Astrocyte (in vitro differentiated cells and primary cell): Measurements from ENCODE around the gene ARID5B. TPM values are rescaled to one million over a fixed set of nuclear protein-coding genes. Genes with fewer than 3 reads are reported as not detected.

Source experiments
- DNase-seq: peaks from one replicate; pipeline ENCODE4 v3.0.0-alpha.2; 2010; ENCODE audit warnings: low read depth
- FAIRE-seq: peaks from 2 replicates; lab custom pipeline; 2011; peaks lifted over from hg19 to GRCh38; lab: Jason Lieb, UNC
- H2AFZ ChIP-seq: 2 replicates; pipeline ENCODE4 v1.6.0; 2012; ENCODE audit warnings: low read depth, low read length, inconsistent platforms
- H3K27ac ChIP-seq: 2 replicates; pipeline ENCODE4 v1.5.1; 2011; ENCODE audit warnings: low read depth, low read length, inconsistent platforms
- H3K27me3 ChIP-seq: 2 replicates; pipeline ENCODE4 v1.6.0; 2011; ENCODE audit warnings: low read length, inconsistent platforms; ENCODE audit not compliant: insufficient read depth
- H3K36me3 ChIP-seq: 2 replicates; pipeline ENCODE4 v1.5.1; 2011; ENCODE audit warnings: low read length, inconsistent platforms; ENCODE audit not compliant: insufficient read depth
- H3K4me1 ChIP-seq: 2 replicates; pipeline ENCODE4 v1.5.1; 2011; ENCODE audit warnings: low read length, inconsistent platforms; ENCODE audit not compliant: insufficient read depth
- H3K4me2 ChIP-seq: 2 replicates; pipeline ENCODE4 v1.6.0; 2012; ENCODE audit warnings: low read length, inconsistent platforms
- H3K4me3 ChIP-seq: 2 replicates; pipeline ENCODE4 v1.5.1; 2011; ENCODE audit warnings: low read depth, mild to moderate bottlenecking, low read length, inconsistent platforms; ENCODE audit not compliant: insufficient read depth
- H3K79me2 ChIP-seq: 2 replicates; pipeline ENCODE4 v1.6.0; 2012; ENCODE audit warnings: mild to moderate bottlenecking, low read length, inconsistent platforms; ENCODE audit not compliant: insufficient read depth
- H3K9ac ChIP-seq: 2 replicates; pipeline ENCODE4 v1.6.0; 2012; ENCODE audit warnings: mild to moderate bottlenecking, low read length, inconsistent platforms
- H3K9me3 ChIP-seq: 2 replicates; pipeline ENCODE4 v1.5.1; 2012; ENCODE audit warnings: low read depth, mild to moderate bottlenecking, low read length, inconsistent platforms; ENCODE audit not compliant: insufficient read depth
- H4K20me1 ChIP-seq: 2 replicates; pipeline ENCODE4 v1.6.0; 2012; ENCODE audit warnings: low read length, inconsistent platforms; ENCODE audit not compliant: insufficient read depth
- H3K27ac Mint-ChIP-seq: one replicate; pipeline ENCODE4 v1.8.0; 2021; ENCODE audit warnings: mild to moderate bottlenecking, mixed read lengths; ENCODE audit not compliant: unreplicated experiment
- H3K27me3 Mint-ChIP-seq: one replicate; pipeline ENCODE4 v1.8.0; 2021; ENCODE audit warnings: low read depth, mixed read lengths; ENCODE audit not compliant: unreplicated experiment
- H3K36me3 Mint-ChIP-seq: one replicate; pipeline ENCODE4 v1.8.0; 2021; ENCODE audit warnings: low read depth, mixed read lengths; ENCODE audit not compliant: unreplicated experiment
- H3K4me1 Mint-ChIP-seq: one replicate; pipeline ENCODE4 v1.8.0; 2021; ENCODE audit warnings: low read depth, mixed read lengths; ENCODE audit not compliant: unreplicated experiment
- H3K4me3 Mint-ChIP-seq: one replicate; pipeline ENCODE4 v1.8.0; 2021; ENCODE audit warnings: mild to moderate bottlenecking, moderate library complexity, mixed read lengths; ENCODE audit not compliant: unreplicated experiment
- H3K9me3 Mint-ChIP-seq: one replicate; pipeline ENCODE4 v1.8.0; 2021; ENCODE audit warnings: mild to moderate bottlenecking, mixed read lengths; ENCODE audit not compliant: unreplicated experiment
- EZH2 ChIP-seq: IDR thresholded peaks from 2 replicates; pipeline ENCODE4 v1.6.1; 2012; ENCODE audit warnings: mild to moderate bottlenecking, low read length, inconsistent platforms; ENCODE audit not compliant: insufficient read depth
- total RNA-seq: library from RNA; stranded (reverse); gene quantifications from 2 replicates; pipeline ENCODE4 v1.2.1, GENCODE V29; 2021
- TF ChIP-seq, protein P1 (sequence below): IDR thresholded peaks from 2 replicates; pipeline ENCODE4 v1.5.1; 2011; ENCODE audit warnings: low read depth, mild to moderate bottlenecking, inconsistent platforms, low read length, moderate library complexity; ENCODE audit not compliant: insufficient read depth

The ARID5B gene
- total RNA-seq, 1 donor from 2014 or later: 66.0 TPM

DNA sequence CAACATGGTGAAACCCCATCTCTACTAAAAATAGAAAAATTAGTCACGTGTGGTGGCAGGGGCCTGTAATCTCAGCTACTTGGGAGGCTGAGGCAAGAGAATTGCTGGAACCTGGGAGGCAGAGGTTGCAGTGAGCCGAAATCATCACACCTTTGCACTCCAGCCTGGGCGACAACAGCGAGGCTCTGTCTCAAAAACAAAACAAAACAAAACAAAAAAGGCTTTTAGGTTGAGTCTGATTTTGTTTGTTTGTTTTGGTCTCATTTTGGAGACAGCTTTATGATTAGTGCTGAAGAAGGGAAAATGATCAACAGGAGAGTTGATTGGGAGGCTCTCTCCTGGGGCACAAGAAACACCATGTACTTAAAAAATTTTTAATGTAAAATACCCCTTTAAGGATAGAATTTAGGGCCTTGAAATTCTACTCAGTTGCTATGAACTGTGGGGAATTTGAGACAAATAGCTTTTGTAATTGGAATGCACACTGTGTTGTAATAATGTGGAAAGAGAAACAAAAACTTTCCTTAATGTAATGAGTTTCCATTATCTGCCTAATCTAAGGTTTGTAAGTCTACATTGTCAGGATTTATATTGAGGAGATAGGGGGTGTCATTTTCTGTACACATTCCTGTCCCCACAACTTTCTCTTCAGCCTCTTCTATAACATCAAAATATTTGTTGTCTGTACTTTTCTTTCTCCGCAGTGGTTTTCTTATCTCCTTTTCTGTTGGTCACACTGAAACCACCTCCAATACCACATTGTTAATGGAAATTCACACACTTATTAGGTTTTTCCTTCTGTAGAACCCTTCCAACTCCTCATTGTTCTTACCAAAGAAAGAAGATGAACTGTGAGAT lies 41.3 kb downstream of the ARID5B start:
- Mint-ChIP-seq H3K4me3 (no peak overlapping the region), H3K4me1 (peaks cover 41% of the 10 kb centered on the region), H3K27me3 (no peaks in the 10 kb centered on the region), H3K27ac (peak overlapping the region; percentile 37), H3K36me3 (peaks cover 13% of the 10 kb centered on the region), H3K9me3 (no peaks in the 10 kb centered on the region)
- peaks cover 5% of the 10 kb centered on the region for H3K36me3 ChIP-seq
- peak; percentile 75 for DNase-seq
- H3K27me3 ChIP-seq: no peaks in the 10 kb centered on the region
- no peak for TF ChIP-seq EZH2
- TF ChIP-seq, protein P1, sequence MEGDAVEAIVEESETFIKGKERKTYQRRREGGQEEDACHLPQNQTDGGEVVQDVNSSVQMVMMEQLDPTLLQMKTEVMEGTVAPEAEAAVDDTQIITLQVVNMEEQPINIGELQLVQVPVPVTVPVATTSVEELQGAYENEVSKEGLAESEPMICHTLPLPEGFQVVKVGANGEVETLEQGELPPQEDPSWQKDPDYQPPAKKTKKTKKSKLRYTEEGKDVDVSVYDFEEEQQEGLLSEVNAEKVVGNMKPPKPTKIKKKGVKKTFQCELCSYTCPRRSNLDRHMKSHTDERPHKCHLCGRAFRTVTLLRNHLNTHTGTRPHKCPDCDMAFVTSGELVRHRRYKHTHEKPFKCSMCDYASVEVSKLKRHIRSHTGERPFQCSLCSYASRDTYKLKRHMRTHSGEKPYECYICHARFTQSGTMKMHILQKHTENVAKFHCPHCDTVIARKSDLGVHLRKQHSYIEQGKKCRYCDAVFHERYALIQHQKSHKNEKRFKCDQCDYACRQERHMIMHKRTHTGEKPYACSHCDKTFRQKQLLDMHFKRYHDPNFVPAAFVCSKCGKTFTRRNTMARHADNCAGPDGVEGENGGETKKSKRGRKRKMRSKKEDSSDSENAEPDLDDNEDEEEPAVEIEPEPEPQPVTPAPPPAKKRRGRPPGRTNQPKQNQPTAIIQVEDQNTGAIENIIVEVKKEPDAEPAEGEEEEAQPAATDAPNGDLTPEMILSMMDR: no peak
- H3K27ac ChIP-seq: peak overlapping the region; percentile 67
- peak overlapping the region; percentile 65 for H3K4me2 ChIP-seq
- peaks cover 27% of the 10 kb centered on the region for H3K79me2 ChIP-seq
- peak overlapping the region; percentile 44 for H3K9ac ChIP-seq
- no peak overlapping the region for H2AFZ ChIP-seq
- H4K20me1 ChIP-seq: no peaks in the 10 kb centered on the region
- H3K4me3 ChIP-seq: peak overlapping the region; percentile 15
- peaks cover 45% of the 10 kb centered on the region for H3K4me1 ChIP-seq
- no peak for FAIRE-seq
- no peaks in the 10 kb centered on the region for H3K9me3 ChIP-seq

DNA sequence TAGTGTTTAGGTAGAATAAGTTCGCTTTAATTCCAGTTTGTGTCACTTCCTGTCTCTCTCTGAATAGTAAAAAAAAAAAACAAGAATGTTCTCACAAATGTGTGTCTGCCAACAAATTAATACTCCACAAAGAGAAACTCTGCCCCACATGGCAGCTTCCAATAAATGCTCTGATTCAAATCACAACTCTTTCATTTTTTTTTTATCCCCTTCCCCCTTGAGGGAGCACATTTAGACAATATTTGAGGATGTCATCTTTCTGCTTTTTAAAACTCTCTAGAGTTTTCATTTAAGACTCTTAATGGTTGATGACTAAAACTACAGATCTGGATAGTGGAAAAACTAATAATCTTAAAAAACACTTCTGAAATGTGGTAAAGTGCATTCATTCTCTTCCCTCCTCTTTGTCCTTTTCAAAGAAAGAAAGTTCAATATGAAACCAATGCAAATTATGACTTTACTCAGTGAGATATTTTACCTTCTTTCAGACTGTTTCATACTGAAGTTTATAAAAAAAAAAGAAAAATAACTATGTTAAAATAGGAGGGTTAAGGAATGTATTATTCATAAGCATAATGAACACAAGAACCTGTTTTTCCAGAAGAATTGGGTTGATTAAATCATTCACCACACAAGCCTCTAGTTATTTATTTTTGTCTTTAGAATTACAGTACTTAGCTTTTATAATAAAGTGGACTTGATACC lies 42.3 kb downstream of the ARID5B start:
- Mint-ChIP-seq H3K27ac (peak overlapping the region; percentile 75), H3K27me3 (no peaks in the 10 kb centered on the region), H3K4me3 (no peak overlapping the region), H3K4me1 (peaks cover 31% of the 10 kb centered on the region), H3K9me3 (no peaks in the 10 kb centered on the region), H3K36me3 (peaks cover 13% of the 10 kb centered on the region)
- Histone ChIP-seq H3K4me1 (peaks cover 35% of the 10 kb centered on the region), H2AFZ (no peak overlapping the region), H3K4me3 (no peak overlapping the region), H3K9me3 (no peaks in the 10 kb centered on the region), H4K20me1 (no peaks in the 10 kb centered on the region), H3K9ac (no peak overlapping the region), H3K79me2 (peaks cover 23% of the 10 kb centered on the region), H3K27ac (peak overlapping the region; percentile 67), H3K27me3 (no peaks in the 10 kb centered on the region), H3K4me2 (peak overlapping the region; percentile 65), H3K36me3 (peaks cover 8% of the 10 kb centered on the region)
- TF ChIP-seq, protein P1: peak; percentile 19
- TF ChIP-seq EZH2: no peak
- FAIRE-seq (no peak), DNase-seq (peak; percentile 68)
